Pancreas (tissue), 10 donors: ENCODE measurements around the gene SSH3. TPM values are rescaled to one million over a fixed set of nuclear protein-coding genes. Genes with fewer than 3 reads are reported as not detected.

Experiments used
- ATAC-seq, 4 donors: fragments of 200-7000 bp; cut with Tn5 transposase; one replicate each; pipeline versions ENCODE4 v1.8.0 to v1.9.1; 2020; ENCODE audit warnings: mild to moderate bottlenecking in 4 of 4, moderate library complexity in 4 of 4
- DNase-seq, 6 donors: peaks; one replicate each; pipeline ENCODE4 v3.0.0-alpha.2; 2020
- FAIRE-seq: peaks from 2 replicates; lab custom pipeline; 2012; peaks lifted over from hg19 to GRCh38; lab: Jason Lieb, UNC
- H3K27ac ChIP-seq, 4 donors: fragments of 200-600 bp; sonication (generic); 1 replicate in 3 of 4; 2 replicates in 1 of 4; pipeline versions ENCODE4 v1.5.0 to v1.8.0; 2020
- H3K27me3 ChIP-seq, 4 donors: fragments of 200-600 bp; one replicate each; pipeline ENCODE4 v1.8.0; 2021
- H3K36me3 ChIP-seq, 3 donors: fragments of 200-600 bp; sonication (generic) in 1 of 3; one replicate each; pipeline versions ENCODE4 v1.5.0 to v1.8.0; 2020 to 2021
- H3K4me1 ChIP-seq, 3 donors: fragments of 200-600 bp; one replicate each; pipeline ENCODE4 v1.8.0; 2021
- H3K4me3 ChIP-seq, 4 donors: fragments of 200-600 bp; sonication (generic) in 2 of 4; one replicate each; pipeline versions ENCODE4 v1.5.0 to v1.8.0; 2020 to 2021
- H3K9me3 ChIP-seq, 4 donors: fragments of 200-600 bp; one replicate each; pipeline ENCODE4 v1.8.0; 2021
- CTCF ChIP-seq, 4 donors: fragments of 200-600 bp; sonication (generic) in 3 of 4; IDR thresholded peaks; one replicate each; pipeline versions ENCODE4 v1.5.0 to v1.8.0; 2021; ENCODE audit warnings: antibody characterized with exemption in 4 of 4
- WGBS, 2 donors: extraction: QIAGEN DNeasy Blood & Tissue Kit; methylation state at CpG; one replicate each; pipeline ENCODE4 v1.1.7; 2013; 5-methylcytosine and 5-hydroxymethylcytosine counted together
- intact Hi-C, 3 donors: fragments of 100-400 bp; cut with DNase I; formaldehyde crosslinking; loops; one replicate each; pipeline versions ENCODE4 v1.11.1 to v1.14.2; 2022
- polyA plus RNA-seq, 2 donors: library from polyadenylated mRNA; stranded (reverse); fragments of 200-250 nt; gene quantifications; one replicate each; pipeline ENCODE4 v1.2.3, GENCODE V29; 2013
- total RNA-seq, 6 donors: library from RNA; stranded (reverse); fragmentation: NEBNext Ultra II Directional in 4 of 6; extraction: Animal tissue kit (Norgen Biotek cat#: 25700) in 4 of 6; gene quantifications; one replicate each; pipeline versions ENCODE4 v1.2.1 to v1.2.4, GENCODE V29; 2021 to 2023
- donor health status: healthy with polysubstance abuse.
- donor health status: DM: no; HTN: no; CAD: no; lungs with moderate emphysema.
- donor health status: DM: no; HTN: no; CAD: no.
- donor health status: control.
- donor health status: control.
- donor health status: Bipolar disorder and iron deficiency.
- donor health status: DM: yes; HTN: yes; CAD: no.
- donor health status: DM: no; HTN: no; CAD: no.
- donor health status: DM: no; HTN: no; CAD: no.
- donor health status: DM: yes; HTN: yes; CAD: no.

SSH3 gene
- total and polyA plus RNA-seq, 8 donors, result 15.2 to 29.2 (median 23.3) TPM

GRCh38 chr11:67306769-67307544, 3.6 kb downstream of the SSH3 start:
- peaks cover 0 to 7% (median 7%) of the 10 kb centered on the region in 3 donors for H3K4me1 ChIP-seq
- FAIRE-seq, result no peak
- no peaks in the 10 kb centered on the region for H3K27me3 ChIP-seq
- H3K27ac ChIP-seq, result no peak overlapping the region
- DNase-seq, result peak in 1 of 6 donors; percentile 28
- H3K9me3 ChIP-seq, result no peaks in the 10 kb centered on the region
- intact Hi-C loops, result no loop called here
- 93 to 94% methylated on average over 19 of the region's 19 CpGs for WGBS, 2 donors
- TF ChIP-seq CTCF (IDR thresholded peaks at IDR 0.05), result no peak
- peaks cover 0 to 15% (median 0%) of the 10 kb centered on the region in 3 donors for H3K36me3 ChIP-seq
- no peak for ATAC-seq
- H3K4me3 ChIP-seq, result no peak overlapping the region

GRCh38 chr11:67307545-67308001, 4.2 kb downstream of the SSH3 start:
- TF ChIP-seq CTCF (IDR thresholded peaks at IDR 0.05), result no peak
- 86 to 93% methylated on average over 12 of the region's 12 CpGs for WGBS, 2 donors

GRCh38 chr11:67308031-67308866, 4.9 kb downstream of the SSH3 start:
- ATAC-seq (no peak), DNase-seq (peak in 2 of 6 donors; percentile 22 to 65), FAIRE-seq (no peak)
- Histone ChIP-seq H3K36me3 (peaks cover 0 to 15% (median 0%) of the 10 kb centered on the region in 3 donors), H3K27me3 (no peaks in the 10 kb centered on the region), H3K4me3 (no peak overlapping the region), H3K4me1 (peaks cover 0 to 7% (median 0%) of the 10 kb centered on the region in 3 donors), H3K9me3 (no peaks in the 10 kb centered on the region), H3K27ac (no peak overlapping the region)
- 95 to 97% methylated on average over 19 to 20 of the region's 20 CpGs for WGBS, 2 donors
- intact Hi-C loops, result no loop called here
- no peak for TF ChIP-seq CTCF (IDR thresholded peaks at IDR 0.05)

More at GRCh38 chr11:67307545-67308001, 4.2 kb downstream of the SSH3 start:
- ATAC-seq (no peak), FAIRE-seq (no peak), DNase-seq (no peak)
- H3K27me3 ChIP-seq, result no peaks in the 10 kb centered on the region
- H3K27ac ChIP-seq, result no peak overlapping the region
- intact Hi-C loops, result no loop called here
- no peaks in the 10 kb centered on the region for H3K9me3 ChIP-seq
- H3K36me3 ChIP-seq, result peaks cover 0 to 15% (median 0%) of the 10 kb centered on the region in 3 donors
- H3K4me3 ChIP-seq, result no peak overlapping the region
- peaks cover 0 to 7% (median 3%) of the 10 kb centered on the region in 3 donors for H3K4me1 ChIP-seq

GRCh38 chr11:67309166-67309565, 5.8 kb downstream of the SSH3 start:
- intact Hi-C loops, result no loop called here
- H3K4me3 ChIP-seq, result no peak overlapping the region
- DNase-seq (no peak), ATAC-seq (no peak), FAIRE-seq (no peak)
- peaks cover 0 to 15% (median 0%) of the 10 kb centered on the region in 3 donors for H3K36me3 ChIP-seq
- no peaks in the 10 kb centered on the region for H3K9me3 ChIP-seq
- 95 to 96% methylated on average over 11 of the region's 11 CpGs for WGBS, 2 donors
- H3K27ac ChIP-seq, result no peak overlapping the region
- H3K4me1 ChIP-seq, result peaks cover 0 to 6% (median 0%) of the 10 kb centered on the region in 3 donors
- no peaks in the 10 kb centered on the region for H3K27me3 ChIP-seq
- TF ChIP-seq CTCF (IDR thresholded peaks at IDR 0.05), result no peak
